Measurements from ENCODE around the gene USP33.
"Not testable (repeated sequence)": the region's sequence is repeated elsewhere in the genome, so short reads cannot be mapped to it uniquely, and the experiment has no call there.

USP33 gene

GRCh38 chr1:77759071-77760028, at the start of gene USP33:
USP33 (minus strand) TSS chr1:77759852; CDS start chr1:77741697, 18,155 bp downstream.
- peak; percentile 89 for DNase-seq

- no peak for DNase-seq
These were observed 43.7 kb upstream of the USP33 start for GRCh38 chr1:77803371-77803770.

- no peak for DNase-seq
These were observed 42.4 kb upstream of the USP33 start for GRCh38 chr1:77802026-77802425.

GRCh38 chr1:77797991-77798390, 38.3 kb upstream of the USP33 start:
- DNase-seq = no peak

- no peak for DNase-seq
These were observed 37.2 kb upstream of the USP33 start for GRCh38 chr1:77796695-77797405.

- no peak for DNase-seq
These were observed 34.9 kb upstream of the USP33 start for GRCh38 chr1:77794550-77794949.

- DNase-seq = not testable (repeated sequence)
These were observed 26.6 kb upstream of the USP33 start for GRCh38 chr1:77786093-77786741.

GRCh38 chr1:77783141-77783540, 23.5 kb upstream of the USP33 start:
- no peak for DNase-seq

- no peak for DNase-seq
These were observed 22.0 kb upstream of the USP33 start for GRCh38 chr1:77781683-77782082.

GRCh38 chr1:77779529-77780281, 20.1 kb upstream of the USP33 start, which contains the start of gene MIGA1:
MIGA1 (plus strand) TSS chr1:77779649; CDS start chr1:77783253, 3,604 bp downstream.
- peak; percentile 90 for DNase-seq

GRCh38 chr1:77776007-77776700, 16.5 kb upstream of the USP33 start:
- DNase-seq = no peak

GRCh38 chr1:77768006-77768405, 8.4 kb upstream of the USP33 start:
- DNase-seq = no peak

- DNase-seq = no peak
These were observed 2.4 kb upstream of the USP33 start for GRCh38 chr1:77762072-77762476.

GRCh38 chr1:77757603-77758002, 2.0 kb downstream of the USP33 start:
- no peak for DNase-seq

GRCh38 chr1:77757066-77757584, 2.5 kb downstream of the USP33 start:
- DNase-seq = no peak

GRCh38 chr1:77756052-77756754, 3.4 kb downstream of the USP33 start:
- no peak for DNase-seq

GRCh38 chr1:77749489-77749888, 10.2 kb downstream of the USP33 start:
- DNase-seq = not testable (repeated sequence)

GRCh38 chr1:77744576-77744975, 15.1 kb downstream of the USP33 start:
- no peak for DNase-seq

- no peak for DNase-seq
These were observed 17.6 kb downstream of the USP33 start for GRCh38 chr1:77742011-77742555.

GRCh38 chr1:77741316-77741715, 18.3 kb downstream of the USP33 start:
- DNase-seq = no peak

GRCh38 chr1:77739235-77739634, 20.4 kb downstream of the USP33 start:
- no peak for DNase-seq

Data from CD4-positive, alpha-beta T cell treated with Interleukin-15 for 1 hour (primary cell).